SU-DHL-6 (cell line): Measurements from ENCODE around the gene ENTR1.

Source experiments
- CTCF ChIP-seq: fragments of 200-600 bp; sonication (generic); IDR thresholded peaks from one replicate; pipeline ENCODE4 v1.5.1; 2017; ENCODE audit warnings: antibody characterized with exemption, mild to moderate bottlenecking, low read length, moderate library complexity; ENCODE audit not compliant: insufficient read depth, poor library complexity, severe bottlenecking
- EZH2phosphoT487 ChIP-seq: fragments of 200-600 bp; sonication (generic), shearing (Covaris generic); conservative IDR thresholded peaks from 2 replicates; pipeline ENCODE4 v1.6.1; 2018; ENCODE audit warnings: mild to moderate bottlenecking, antibody characterized with exemption, low read length, moderate library complexity, mixed read lengths

- TF ChIP-seq CTCF = no peak
- TF ChIP-seq EZH2phosphoT487 = no peak
These were observed 17.6 kb downstream of the ENTR1 start for GRCh38 chr9:136392538-136393449.
